Stimulated activated CD8-positive, alpha-beta memory T cell treated with anti-CD3 and anti-CD28 coated beads, Interleukin-4, amount 100 ng/mL, for 1 hour (primary cell): ENCODE measurements around the gene RIPOR3.

Experiments used
- DNase-seq, 2 donors: peaks; one replicate each; pipeline ENCODE4 v3.0.0-alpha.2; 2020; ENCODE audit warnings: low read depth in 2 of 2, low spot score in 1 of 2

Gene RIPOR3

DNA sequence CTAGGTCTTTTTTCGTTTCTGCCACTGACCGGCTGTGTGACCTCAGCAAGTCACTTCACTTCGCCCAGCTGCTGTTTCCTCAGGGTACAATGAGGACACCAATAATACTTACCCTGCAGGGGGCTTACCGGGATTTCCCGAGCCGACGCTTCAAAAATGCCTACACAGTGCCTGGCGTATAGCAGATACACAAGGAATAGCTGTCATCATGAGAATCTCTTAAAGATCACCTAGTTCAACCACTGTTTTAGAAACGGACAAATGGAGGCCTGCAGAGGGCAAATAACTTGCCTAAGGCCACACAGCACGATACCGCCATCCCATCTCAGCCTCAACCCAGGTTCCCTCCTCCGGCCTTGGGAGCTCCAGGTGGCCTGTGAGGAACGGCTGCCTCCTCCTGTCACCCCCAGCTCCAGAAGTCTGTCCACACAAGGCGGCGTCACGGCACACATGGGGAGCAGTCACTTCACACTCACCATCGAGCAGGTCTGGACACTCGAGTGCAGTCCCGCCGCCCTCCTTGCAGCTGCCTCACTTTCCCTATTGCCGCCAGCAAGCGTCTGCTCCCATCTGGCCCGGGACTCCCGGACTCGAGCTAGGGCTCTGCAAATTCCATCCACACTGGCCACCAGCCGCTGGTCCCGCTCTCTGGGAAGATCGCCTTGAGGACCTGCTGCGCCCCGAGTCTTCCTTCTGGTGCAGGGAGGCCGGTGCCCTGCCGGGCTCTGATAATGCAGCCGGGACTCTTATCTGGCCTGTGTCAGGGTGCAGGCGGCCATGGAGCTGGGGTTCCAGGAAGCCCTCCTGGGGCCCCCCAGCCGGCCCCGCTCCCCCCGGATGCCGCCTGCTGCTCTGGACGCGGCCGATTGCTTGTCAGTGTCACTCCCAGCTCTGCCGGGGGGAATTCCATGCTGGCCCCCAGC lies at the start of gene RIPOR3:
Gene RIPOR3 (minus strand): TSS at position 893 of the 923 bp plus-strand sequence. CDS start 414 bp downstream, at position 479.
- DNase-seq, result no peak

DNA sequence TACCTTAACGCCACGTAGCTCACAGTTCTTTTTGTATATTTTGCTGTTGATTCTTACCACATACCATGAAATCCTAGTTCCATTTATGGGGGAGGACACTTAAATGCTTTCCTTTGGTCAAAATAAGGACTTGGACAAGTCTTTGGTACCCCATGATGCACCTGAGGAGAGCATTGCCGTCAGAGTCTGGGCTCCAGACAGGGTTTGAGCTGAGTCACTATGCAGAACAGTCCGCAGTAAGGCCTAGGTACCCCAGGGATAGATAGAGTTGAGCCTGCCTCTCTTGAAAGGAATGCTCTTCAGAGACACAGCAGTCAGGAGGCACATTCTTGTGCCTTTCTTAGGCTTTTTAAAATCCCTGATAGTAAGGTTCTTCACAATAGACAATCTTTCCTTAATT lies 46.0 kb upstream of the RIPOR3 start:
- DNase-seq, result no peak

DNA sequence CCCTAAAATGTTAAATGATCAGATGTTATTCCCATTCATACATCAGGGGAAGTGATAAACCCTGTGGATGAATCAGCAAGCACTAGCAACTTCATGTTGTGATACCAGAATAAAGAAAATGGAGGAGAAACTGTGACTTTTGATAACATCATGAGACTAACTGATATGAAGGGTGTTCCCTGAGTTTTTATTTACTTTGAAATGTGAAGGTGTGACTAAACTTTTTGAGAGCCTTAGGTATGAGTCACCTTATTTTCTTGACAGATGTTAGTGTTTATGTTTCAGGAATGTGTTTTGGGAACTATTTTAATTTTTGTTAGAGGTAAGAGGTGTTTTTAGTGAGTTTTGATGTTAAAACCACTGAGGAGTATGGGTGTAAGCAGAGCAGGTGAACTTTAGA lies 44.5 kb upstream of the RIPOR3 start:
- no peak for DNase-seq

GRCh38 chr20:50734730-50735679 lies 43.7 kb upstream of the RIPOR3 start:
- no peak for DNase-seq

GRCh38 chr20:50733644-50734349 lies 42.5 kb upstream of the RIPOR3 start:
- DNase-seq, result no peak

DNA sequence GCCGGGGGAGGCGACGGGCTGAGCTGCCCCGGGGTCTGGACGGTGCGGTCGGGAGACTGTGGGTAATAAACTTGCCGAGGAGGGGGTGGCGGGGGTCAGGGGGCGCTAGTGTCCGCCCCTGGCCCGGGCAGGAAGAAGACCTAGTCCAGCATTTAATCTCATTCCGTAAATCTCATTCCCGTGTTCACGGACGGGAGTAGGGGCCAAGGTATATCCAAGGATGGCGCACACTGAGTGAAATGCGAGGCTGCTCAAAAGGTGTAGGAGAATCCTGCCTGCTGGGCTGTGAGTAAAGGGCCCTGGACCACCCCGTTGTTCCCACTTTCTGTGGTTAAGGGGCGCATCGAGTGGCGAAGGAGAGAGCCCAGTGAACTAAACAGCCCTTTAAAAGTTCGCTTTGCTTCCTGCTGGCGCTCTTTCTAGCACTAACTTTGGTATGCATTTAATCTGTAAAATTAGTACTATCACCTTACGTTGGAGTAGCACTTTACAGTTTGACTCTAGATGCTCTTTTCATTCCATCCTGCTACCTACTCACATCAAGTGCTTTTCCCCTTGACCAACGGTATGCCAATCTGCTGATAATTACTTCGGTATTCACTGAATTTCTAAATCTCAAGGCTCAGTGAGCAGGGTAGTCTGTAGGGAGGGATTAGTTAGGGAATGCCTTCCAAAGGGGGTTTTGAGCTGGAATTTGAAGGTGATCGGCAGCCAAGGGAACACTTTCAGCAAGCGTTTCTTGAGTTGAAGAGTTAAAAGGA lies 40.8 kb upstream of the RIPOR3 start:
- no peak for DNase-seq

GRCh38 chr20:50731055-50731929 lies 40.0 kb upstream of the RIPOR3 start, which contains the start of gene PARD6B:
Gene PARD6B, plus strand, starts transcription at chr20:50731580. Its CDS starts 207 bp downstream, at chr20:50731787.
- DNase-seq, result peak; percentile 97 to 99

DNA sequence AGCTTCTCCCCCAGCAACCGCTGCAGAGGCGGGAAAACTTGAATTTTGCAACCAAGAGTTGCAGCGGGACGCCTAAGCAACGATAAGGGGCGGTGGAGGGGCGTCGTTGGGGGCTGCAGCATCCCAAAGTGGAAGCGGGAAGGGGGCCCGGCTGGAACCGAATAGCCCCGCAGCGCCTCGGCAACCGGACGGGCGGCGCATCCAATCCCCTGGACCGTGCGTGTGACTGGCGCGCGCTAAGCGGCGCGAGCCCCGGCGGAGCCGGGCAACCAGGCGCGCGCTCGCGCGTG lies 39.4 kb upstream of the RIPOR3 start:
- DNase-seq, result no peak

DNA sequence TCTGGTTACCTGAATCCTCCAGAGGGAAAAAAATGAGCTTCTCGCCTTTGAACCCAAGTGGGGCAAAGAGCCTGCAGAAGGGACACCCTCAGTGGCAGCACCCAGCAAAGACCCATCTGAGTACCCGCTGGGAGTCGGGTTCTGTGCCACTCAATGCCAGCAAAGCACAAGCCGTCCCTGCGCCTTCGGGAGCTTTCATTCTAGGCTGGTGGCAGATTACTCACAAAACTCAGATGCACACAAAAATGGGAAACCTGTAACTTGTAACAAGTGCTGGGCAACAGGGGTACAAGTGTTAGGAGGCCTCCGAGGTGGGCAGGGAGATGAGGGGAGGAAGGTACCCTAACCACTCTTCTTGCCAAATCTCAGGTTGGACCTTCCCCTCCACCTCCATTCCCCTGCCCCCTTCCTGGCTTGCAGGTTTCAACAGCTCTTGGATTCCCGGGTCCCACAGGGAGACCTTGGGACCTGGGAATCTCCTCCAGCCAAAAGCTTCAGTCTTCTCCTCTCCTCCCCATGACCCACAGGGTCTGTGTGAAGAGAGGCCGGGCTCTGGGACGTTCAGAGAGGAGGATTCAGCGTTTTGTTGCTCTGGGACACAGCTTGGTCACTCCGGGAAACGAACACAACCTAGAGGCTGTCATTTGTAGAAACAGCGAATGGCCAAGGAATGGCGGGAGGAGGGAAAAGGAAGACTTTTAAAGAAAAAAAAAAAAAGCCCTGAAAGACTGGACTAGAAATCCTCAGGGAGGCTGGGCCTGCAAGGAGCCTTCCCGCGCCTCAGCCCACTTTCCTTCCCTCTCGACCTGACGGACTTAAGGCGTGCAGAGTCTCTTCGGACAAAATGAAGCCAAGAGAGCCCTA lies 38.8 kb upstream of the RIPOR3 start:
- DNase-seq, result no peak

DNA sequence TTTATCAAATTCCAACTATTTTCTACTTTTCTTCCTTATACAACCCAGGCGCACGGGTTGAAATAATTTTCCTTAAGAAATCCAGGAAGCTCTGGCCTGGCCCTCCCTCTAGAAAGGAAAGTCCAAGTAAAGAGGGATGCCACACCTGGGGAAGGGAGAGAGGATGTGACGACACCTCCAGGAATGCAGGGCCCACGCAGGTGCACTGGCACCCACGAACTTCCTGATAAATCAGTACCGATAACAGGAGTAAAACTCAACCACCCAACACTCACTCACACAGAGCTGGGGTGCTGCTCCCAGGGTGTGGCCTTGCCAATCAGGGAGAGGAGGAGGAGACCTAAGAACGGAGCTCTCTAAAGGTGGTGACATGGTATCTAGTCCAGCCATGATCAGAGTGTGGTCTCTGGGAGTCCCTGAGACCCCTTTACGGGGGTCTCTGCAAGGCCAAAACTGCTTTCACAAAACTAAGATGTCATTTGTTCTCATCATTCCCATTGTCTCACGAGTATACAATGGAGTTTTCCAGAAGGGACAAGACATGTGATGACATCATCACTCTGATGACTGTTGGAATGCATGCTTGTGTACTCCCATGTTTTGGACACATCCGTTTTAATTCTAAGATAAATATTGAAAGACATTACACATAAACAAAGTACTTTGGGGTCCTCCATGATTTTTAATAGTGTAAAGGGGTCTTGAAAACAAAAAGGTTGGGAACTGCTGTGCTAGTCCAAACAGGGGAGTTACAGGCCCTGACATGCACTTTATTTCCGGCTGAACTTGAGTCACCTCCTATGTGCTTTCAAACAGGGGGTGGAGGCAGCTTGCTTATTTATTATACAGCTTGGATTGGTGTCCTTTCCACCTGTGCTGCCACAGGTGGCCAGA lies 37.9 kb upstream of the RIPOR3 start:
- no peak for DNase-seq

GRCh38 chr20:50728486-50728980 lies 37.2 kb upstream of the RIPOR3 start:
- no peak for DNase-seq

GRCh38 chr20:50727792-50728485 lies 36.6 kb upstream of the RIPOR3 start:
- no peak for DNase-seq

DNA sequence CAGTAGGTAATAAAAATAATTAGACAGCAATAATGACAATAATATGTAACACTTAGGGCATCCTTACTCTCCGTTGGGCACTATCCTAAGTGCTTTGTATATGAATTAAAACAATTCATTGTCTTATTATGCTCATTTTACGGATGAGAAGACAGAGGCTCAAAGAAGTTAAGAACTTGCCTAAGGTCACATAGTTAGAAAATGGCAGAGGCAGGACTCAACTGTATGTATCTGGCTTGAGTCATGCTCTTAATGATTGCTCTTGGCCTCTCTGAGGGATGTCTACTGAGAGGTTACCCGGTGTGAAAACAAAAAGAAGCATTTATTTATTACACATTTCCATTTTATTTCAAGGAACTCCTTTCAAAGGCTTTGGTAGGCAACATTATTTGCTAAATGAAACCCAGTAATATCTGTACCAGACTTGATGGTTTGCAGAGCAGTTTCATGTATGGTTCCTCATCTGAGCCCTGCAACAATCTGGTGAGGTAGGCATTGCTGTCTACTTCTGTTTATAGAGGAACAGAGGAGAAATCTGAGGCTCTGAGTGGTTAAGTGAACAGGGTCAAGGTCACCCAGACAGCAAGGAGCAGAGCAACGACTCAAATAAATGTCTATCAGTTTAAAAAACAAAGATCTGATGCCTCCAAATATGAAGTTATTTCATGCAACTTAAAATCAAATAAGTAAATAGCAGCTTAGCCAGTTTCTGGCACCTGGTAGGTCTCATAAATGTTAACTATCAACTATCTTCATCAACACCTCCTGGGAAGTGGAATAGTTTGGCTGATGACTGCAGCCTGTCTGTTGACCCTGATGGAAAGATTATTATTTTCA lies 35.8 kb upstream of the RIPOR3 start:
- no peak for DNase-seq

DNA sequence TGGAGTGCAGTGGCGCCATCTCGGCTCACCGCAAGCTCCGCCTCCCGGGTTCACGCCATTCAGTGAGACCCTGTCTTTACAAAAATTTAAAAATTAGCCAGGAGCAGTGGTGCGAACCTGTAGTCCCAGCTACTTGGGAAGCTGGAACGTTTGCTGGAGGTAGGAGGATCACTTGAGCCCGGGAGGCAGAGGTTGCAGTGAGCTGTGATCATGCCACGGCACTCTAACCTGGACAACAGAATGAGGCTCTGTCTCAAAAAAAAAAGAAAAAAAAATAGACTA lies 34.3 kb upstream of the RIPOR3 start:
- no peak for DNase-seq

DNA sequence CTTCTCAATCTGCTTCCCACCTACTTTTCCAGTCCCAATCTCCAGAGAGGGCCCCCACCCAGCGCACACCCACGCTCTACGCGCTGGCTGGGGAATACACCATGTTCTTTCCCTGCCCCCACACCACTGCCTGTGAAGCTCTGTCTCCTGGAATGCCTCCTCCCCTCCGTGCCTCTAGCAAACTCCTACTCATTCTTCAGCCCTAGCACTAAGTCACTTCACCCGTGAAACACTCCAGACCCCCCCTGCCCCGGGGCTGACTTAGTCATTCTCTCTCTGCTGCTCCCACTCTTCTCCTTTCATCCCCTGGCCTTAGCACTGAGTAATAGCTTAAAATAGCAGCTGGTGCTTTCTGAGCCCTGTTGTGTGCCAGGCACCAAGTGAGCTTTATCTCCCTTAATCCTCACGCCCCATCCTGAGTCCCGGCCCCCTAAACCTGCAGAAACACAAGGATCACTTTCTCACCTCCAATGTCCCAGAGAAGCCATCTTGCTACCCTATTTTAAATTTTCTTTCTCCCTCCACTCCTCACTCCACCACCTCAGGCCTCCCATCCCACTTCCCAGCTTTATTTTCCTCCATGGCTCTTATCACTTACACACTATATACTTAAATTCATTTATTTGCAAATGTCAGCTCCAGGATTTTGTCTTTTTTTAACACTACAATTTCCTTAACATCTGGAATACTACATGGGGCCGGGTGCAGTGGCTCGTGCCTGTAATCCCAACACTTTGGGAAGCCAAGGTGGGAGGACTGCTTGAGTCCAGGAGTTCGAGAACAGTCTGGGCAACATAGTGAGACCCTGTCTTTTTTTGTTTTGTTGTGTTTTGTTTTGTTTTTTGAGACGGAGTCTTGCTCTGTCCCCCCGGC lies 33.7 kb upstream of the RIPOR3 start:
- DNase-seq, result no peak
